NOMO-1 treated with DMSO at 0.1 percent for 48 hours (cell line): Measurements from ENCODE around the gene CRTC2.

ENCODE experiments used
- DNase-seq: peaks from one replicate; lab custom pipeline; 2025; ENCODE audit not compliant: unreplicated experiment; lab: John Stamatoyannopoulos, UW

CRTC2 gene

GRCh38 chr1:153899509-153899908 is 58.9 kb downstream of the CRTC2 start:
- DNase-seq: no peak
